ENCODE data around the gene TRPM2.
A peak's percentile ranks its signal among the peaks of the same experiment; 100 is the strongest.
"Not testable (repeated sequence)": the region's sequence is repeated elsewhere in the genome, so short reads cannot be mapped to it uniquely, and the experiment has no call there.

TRPM2 gene

DNA sequence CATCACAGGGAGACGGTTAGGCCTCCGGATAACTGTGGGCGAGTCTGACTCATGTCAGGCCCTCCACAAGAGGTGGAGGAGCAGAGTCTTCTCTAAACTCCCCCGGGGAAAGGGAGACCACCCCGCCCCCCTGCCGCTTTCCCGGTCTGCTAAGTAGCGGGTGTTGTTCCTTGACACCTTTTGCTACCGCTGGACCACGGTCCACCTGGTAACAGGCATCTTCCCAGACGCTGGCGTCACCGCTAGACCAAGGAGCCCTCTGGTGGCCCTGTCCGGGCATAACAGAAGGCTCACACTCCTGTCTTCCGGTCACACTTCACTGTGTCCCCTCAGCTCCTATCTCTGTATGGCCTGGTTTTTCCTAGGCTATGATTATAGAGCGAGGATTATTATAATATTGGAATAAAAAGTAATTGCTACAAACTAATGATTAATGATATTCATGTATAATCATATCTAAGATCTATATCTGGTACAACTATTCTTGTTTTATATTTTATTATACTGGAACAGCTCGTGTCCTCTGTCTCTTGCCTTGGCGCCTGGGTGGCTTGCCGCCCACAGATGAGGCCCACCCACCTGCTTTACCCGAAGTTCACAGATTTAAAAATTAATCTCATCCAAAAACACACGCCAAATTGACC is 126.3 kb downstream of the TRPM2 start:
- not testable (repeated sequence) for H2AFZ ChIP-seq (ENCODE audit: low read depth, low read length); H4K20me1 ChIP-seq (ENCODE audit: insufficient read depth, low read length); ATAC-seq (ENCODE audit: insufficient read depth, low read depth); H3K9me3 ChIP-seq (ENCODE audit: insufficient read depth, low read length, severe bottlenecking); H3K27ac ChIP-seq (ENCODE audit: low read length); H3K4me3 ChIP-seq (ENCODE audit: low read depth in 1 of 2, low read length in 2 of 2); H3K79me2 ChIP-seq (ENCODE audit: insufficient read depth, low read length); H3K4me2 ChIP-seq (ENCODE audit: insufficient read depth, low read length); H3K9ac ChIP-seq (ENCODE audit: low read depth, low read length); H3K36me3 ChIP-seq (ENCODE audit: insufficient read depth, low read length); H3K27me3 ChIP-seq (ENCODE audit: insufficient read depth, low read length, poor library complexity); H3K4me1 ChIP-seq (ENCODE audit: insufficient read depth, low read length)
- DNase-seq, result peak; percentile 28
- TF ChIP-seq, protein P1, sequence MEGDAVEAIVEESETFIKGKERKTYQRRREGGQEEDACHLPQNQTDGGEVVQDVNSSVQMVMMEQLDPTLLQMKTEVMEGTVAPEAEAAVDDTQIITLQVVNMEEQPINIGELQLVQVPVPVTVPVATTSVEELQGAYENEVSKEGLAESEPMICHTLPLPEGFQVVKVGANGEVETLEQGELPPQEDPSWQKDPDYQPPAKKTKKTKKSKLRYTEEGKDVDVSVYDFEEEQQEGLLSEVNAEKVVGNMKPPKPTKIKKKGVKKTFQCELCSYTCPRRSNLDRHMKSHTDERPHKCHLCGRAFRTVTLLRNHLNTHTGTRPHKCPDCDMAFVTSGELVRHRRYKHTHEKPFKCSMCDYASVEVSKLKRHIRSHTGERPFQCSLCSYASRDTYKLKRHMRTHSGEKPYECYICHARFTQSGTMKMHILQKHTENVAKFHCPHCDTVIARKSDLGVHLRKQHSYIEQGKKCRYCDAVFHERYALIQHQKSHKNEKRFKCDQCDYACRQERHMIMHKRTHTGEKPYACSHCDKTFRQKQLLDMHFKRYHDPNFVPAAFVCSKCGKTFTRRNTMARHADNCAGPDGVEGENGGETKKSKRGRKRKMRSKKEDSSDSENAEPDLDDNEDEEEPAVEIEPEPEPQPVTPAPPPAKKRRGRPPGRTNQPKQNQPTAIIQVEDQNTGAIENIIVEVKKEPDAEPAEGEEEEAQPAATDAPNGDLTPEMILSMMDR (IDR thresholded peaks at IDR 0.05; ENCODE audit: borderline replicate concordance, extremely low read depth, low read length, poor library complexity, severe bottlenecking), result peak; percentile 53

DNA sequence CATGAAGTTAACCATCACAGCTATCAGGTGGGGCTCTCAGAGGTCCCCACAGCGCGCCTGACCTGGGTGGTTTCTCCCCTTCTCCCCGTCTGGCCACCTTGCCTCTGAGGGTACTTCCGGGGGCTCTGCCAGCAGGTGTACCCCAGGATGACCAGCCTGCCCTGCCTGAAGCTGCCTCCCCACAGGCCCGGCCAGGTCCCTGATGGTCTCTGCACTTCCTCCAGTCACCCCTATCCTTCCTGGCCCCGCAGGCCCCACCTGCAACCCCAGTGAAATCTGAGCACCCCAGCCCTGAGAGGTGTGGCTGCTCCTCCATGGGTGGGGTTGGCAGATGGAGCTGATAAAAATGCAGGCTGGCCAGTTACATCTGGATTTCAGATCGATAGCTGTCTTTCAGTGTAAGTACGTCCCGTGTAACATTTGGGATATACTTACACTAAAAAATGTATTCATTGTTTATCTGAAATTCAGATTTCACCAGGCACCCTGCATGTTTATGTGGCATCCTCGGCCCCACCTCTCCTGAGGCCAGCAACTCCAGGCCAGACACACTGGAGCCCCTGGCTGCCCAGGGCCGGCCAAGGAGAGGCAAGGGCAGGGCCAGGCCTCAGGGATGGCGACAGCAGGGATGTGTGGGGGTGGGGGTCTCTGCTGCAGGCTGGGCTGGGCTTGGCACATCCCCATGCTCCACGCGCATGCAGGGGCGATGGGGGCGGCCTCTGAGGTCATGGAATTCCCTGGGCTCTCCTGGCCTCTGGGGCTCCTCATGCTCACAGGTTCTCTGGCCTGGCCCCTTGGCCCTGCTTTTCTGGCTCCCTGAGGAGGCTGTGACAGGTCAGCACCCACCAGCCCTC is 127.0 kb downstream of the TRPM2 start:
- no peaks in the 10 kb centered on the region for H3K36me3 ChIP-seq (ENCODE audit: insufficient read depth, low read length)
- no peaks in the 10 kb centered on the region for H4K20me1 ChIP-seq (ENCODE audit: insufficient read depth, low read length)
- ATAC-seq (ENCODE audit: insufficient read depth, low read depth) (no peak), DNase-seq (no peak)
- H3K27ac ChIP-seq (ENCODE audit: low read length), result no peak overlapping the region
- no peaks in the 10 kb centered on the region for H3K79me2 ChIP-seq (ENCODE audit: insufficient read depth, low read length)
- H3K4me3 ChIP-seq (ENCODE audit: low read depth in 1 of 2, low read length in 2 of 2), result no peak overlapping the region
- H3K9me3 ChIP-seq (ENCODE audit: insufficient read depth, low read length, severe bottlenecking), result no peaks in the 10 kb centered on the region
- H3K9ac ChIP-seq (ENCODE audit: low read depth, low read length), result no peak overlapping the region
- H2AFZ ChIP-seq (ENCODE audit: low read depth, low read length), result no peak overlapping the region
- H3K27me3 ChIP-seq (ENCODE audit: insufficient read depth, low read length, poor library complexity), result no peaks in the 10 kb centered on the region
- no peak overlapping the region for H3K4me2 ChIP-seq (ENCODE audit: insufficient read depth, low read length)
- no peaks in the 10 kb centered on the region for H3K4me1 ChIP-seq (ENCODE audit: insufficient read depth, low read length)
- TF ChIP-seq, protein P1 (IDR thresholded peaks at IDR 0.05; ENCODE audit: borderline replicate concordance, extremely low read depth, low read length, poor library complexity, severe bottlenecking), result no peak
- no peak for TF ChIP-seq EZH2 (IDR thresholded peaks at IDR 0.05; ENCODE audit: borderline replicate concordance, low read depth, low read length, severe bottlenecking)

DNA sequence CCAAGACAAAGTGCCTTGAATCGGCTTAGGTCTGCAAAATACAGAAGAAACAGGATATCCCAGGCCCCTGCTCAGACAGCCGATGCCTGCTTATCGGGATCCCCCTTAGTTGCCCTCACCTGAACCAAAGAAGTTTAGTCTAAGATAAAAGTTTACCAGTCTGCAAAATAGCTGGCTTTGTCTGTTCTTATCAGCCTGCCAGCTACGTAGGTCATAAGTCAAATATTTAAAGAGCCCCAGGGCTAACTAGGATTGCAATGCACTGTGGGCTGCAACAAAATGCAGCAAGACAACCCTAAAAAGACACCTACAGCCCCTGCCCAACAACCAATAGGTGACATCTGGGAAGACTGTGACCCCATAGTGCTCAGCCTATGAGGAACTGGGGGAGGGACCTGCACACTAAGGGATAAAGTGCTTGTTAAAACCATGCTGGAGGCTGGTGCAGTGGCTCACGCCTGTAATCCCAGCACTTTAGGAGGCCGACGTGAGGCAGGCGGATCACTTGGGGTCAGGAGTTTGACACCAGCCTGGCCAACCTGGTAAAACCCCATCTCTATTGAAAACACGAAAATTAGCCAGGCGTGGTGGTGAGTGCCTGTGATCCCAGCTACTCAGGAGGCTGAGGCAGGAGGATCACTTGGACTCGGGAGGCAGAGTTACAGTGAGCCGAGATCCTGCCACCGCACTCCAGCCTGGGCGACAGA is 129.3 kb downstream of the TRPM2 start:
- TF ChIP-seq, protein P1 (IDR thresholded peaks at IDR 0.05; ENCODE audit: borderline replicate concordance, extremely low read depth, low read length, poor library complexity, severe bottlenecking), result no peak
- TF ChIP-seq EZH2 (IDR thresholded peaks at IDR 0.05; ENCODE audit: borderline replicate concordance, low read depth, low read length, severe bottlenecking), result no peak

More for the DNA sequence above, 129.3 kb downstream of the TRPM2 start:
- Histone ChIP-seq H3K4me3 (ENCODE audit: low read depth in 1 of 2, low read length in 2 of 2) (no peak overlapping the region), H3K27ac (ENCODE audit: low read length) (no peak overlapping the region), H3K4me2 (ENCODE audit: insufficient read depth, low read length) (no peak overlapping the region), H3K36me3 (ENCODE audit: insufficient read depth, low read length) (no peaks in the 10 kb centered on the region), H3K9me3 (ENCODE audit: insufficient read depth, low read length, severe bottlenecking) (no peaks in the 10 kb centered on the region), H3K27me3 (ENCODE audit: insufficient read depth, low read length, poor library complexity) (no peaks in the 10 kb centered on the region), H4K20me1 (ENCODE audit: insufficient read depth, low read length) (no peaks in the 10 kb centered on the region), H3K79me2 (ENCODE audit: insufficient read depth, low read length) (no peaks in the 10 kb centered on the region), H3K4me1 (ENCODE audit: insufficient read depth, low read length) (no peaks in the 10 kb centered on the region), H3K9ac (ENCODE audit: low read depth, low read length) (no peak overlapping the region), H2AFZ (ENCODE audit: low read depth, low read length) (no peak overlapping the region)
- DNase-seq (no peak), ATAC-seq (ENCODE audit: insufficient read depth, low read depth) (no peak)

Measured in DND-41 (cell line).